Measurements from ENCODE around the gene ADAMTS20.

The ADAMTS20 gene

GRCh38 chr12:43317156-43317555, 234.8 kb downstream of the ADAMTS20 start:
- no peak overlapping the region for H3K4me3 ChIP-seq (ENCODE audit: insufficient read depth, low read length, poor library complexity, severe bottlenecking)
- H3K27me3 ChIP-seq (ENCODE audit: low read length) = no peaks in the 10 kb centered on the region
- H3F3A ChIP-seq (ENCODE audit: insufficient read depth) = no peaks in the 10 kb centered on the region
- H3K79me2 ChIP-seq (ENCODE audit: insufficient read depth, low read length) = no peaks in the 10 kb centered on the region
- no peak for TF ChIP-seq EZH2phosphoT487 (conservative IDR thresholded peaks at IDR 0.05; ENCODE audit: low read length)
- no peak for TF ChIP-seq CTCF (IDR thresholded peaks at IDR 0.05; ENCODE audit: insufficient read depth, low read length, poor library complexity, severe bottlenecking)
- no peak overlapping the region for H2AFZ ChIP-seq (ENCODE audit: low read depth, low read length, severe bottlenecking)
- H3K9ac ChIP-seq (ENCODE audit: low read length) = no peak overlapping the region
- no peak overlapping the region for H3K27ac ChIP-seq (ENCODE audit: low read depth, low read length)
- no peaks in the 10 kb centered on the region for H3K36me3 ChIP-seq (ENCODE audit: low read length)
- no peaks in the 10 kb centered on the region for H3K9me3 ChIP-seq (ENCODE audit: insufficient read depth, low read length)
- no peak overlapping the region for H3K4me2 ChIP-seq (ENCODE audit: low read depth, low read length, poor library complexity, severe bottlenecking)
- no peaks in the 10 kb centered on the region for H3K9me2 ChIP-seq (replicated peaks; ENCODE audit: insufficient read depth, low read length)
- no peaks in the 10 kb centered on the region for H4K20me1 ChIP-seq (ENCODE audit: low read depth, low read length)

- H3K79me2 ChIP-seq (ENCODE audit: insufficient read depth, low read length) = no peaks in the 10 kb centered on the region
- H3K27ac ChIP-seq (ENCODE audit: low read depth, low read length) = no peak overlapping the region
- H3F3A ChIP-seq (ENCODE audit: insufficient read depth) = no peaks in the 10 kb centered on the region
- H3K9ac ChIP-seq (ENCODE audit: low read length) = no peak overlapping the region
- no peak overlapping the region for H2AFZ ChIP-seq (ENCODE audit: low read depth, low read length, severe bottlenecking)
- no peaks in the 10 kb centered on the region for H4K20me1 ChIP-seq (ENCODE audit: low read depth, low read length)
- TF ChIP-seq CTCF (IDR thresholded peaks at IDR 0.05; ENCODE audit: insufficient read depth, low read length, poor library complexity, severe bottlenecking) = no peak
- no peak for TF ChIP-seq EZH2phosphoT487 (conservative IDR thresholded peaks at IDR 0.05; ENCODE audit: low read length)
- no peaks in the 10 kb centered on the region for H3K36me3 ChIP-seq (ENCODE audit: low read length)
- no peak overlapping the region for H3K4me3 ChIP-seq (ENCODE audit: insufficient read depth, low read length, poor library complexity, severe bottlenecking)
- no peaks in the 10 kb centered on the region for H3K27me3 ChIP-seq (ENCODE audit: low read length)
- H3K9me3 ChIP-seq (ENCODE audit: insufficient read depth, low read length) = no peaks in the 10 kb centered on the region
- H3K4me2 ChIP-seq (ENCODE audit: low read depth, low read length, poor library complexity, severe bottlenecking) = no peak overlapping the region
- H3K9me2 ChIP-seq (replicated peaks; ENCODE audit: insufficient read depth, low read length) = no peaks in the 10 kb centered on the region
These were observed 235.5 kb downstream of the ADAMTS20 start for GRCh38 chr12:43316520-43316919.

GRCh38 chr12:43315961-43316360, 236.0 kb downstream of the ADAMTS20 start:
- Histone ChIP-seq H4K20me1 (ENCODE audit: low read depth, low read length) (no peaks in the 10 kb centered on the region), H3F3A (ENCODE audit: insufficient read depth) (no peaks in the 10 kb centered on the region), H3K79me2 (ENCODE audit: insufficient read depth, low read length) (no peaks in the 10 kb centered on the region), H3K4me3 (ENCODE audit: insufficient read depth, low read length, poor library complexity, severe bottlenecking) (no peak overlapping the region), H3K9me2 (replicated peaks; ENCODE audit: insufficient read depth, low read length) (no peaks in the 10 kb centered on the region), H3K36me3 (ENCODE audit: low read length) (no peaks in the 10 kb centered on the region), H3K27ac (ENCODE audit: low read depth, low read length) (no peak overlapping the region), H3K27me3 (ENCODE audit: low read length) (no peaks in the 10 kb centered on the region), H3K9me3 (ENCODE audit: insufficient read depth, low read length) (no peaks in the 10 kb centered on the region), H2AFZ (ENCODE audit: low read depth, low read length, severe bottlenecking) (no peak overlapping the region), H3K9ac (ENCODE audit: low read length) (no peak overlapping the region), H3K4me2 (ENCODE audit: low read depth, low read length, poor library complexity, severe bottlenecking) (no peak overlapping the region)
- no peak for TF ChIP-seq CTCF (IDR thresholded peaks at IDR 0.05; ENCODE audit: insufficient read depth, low read length, poor library complexity, severe bottlenecking)
- no peak for TF ChIP-seq EZH2phosphoT487 (conservative IDR thresholded peaks at IDR 0.05; ENCODE audit: low read length)
